Adrenal gland (tissue), 5 donors: ENCODE results near the gene NOP14.

Experiments used
- CTCF ChIP-seq, 6 experiments: fragments of 450-650 bp in 4 of 6; fragments of 200-600 bp in 2 of 6; sonication (generic) in 1 of 6; IDR thresholded peaks; 1 replicate in 5 of 6; 2 replicates in 1 of 6; pipeline versions ENCODE4 v1.5.1 to v1.8.0; 2016 to 2021; ENCODE audit warnings: antibody characterized with exemption in 6 of 6, mild to moderate bottlenecking in 2 of 6, moderate library complexity in 1 of 6
- POLR2A ChIP-seq, 2 donors: fragments of 450-650 bp; IDR thresholded peaks; one replicate each; pipeline ENCODE4 v1.6.1; 2017; ENCODE audit warnings: antibody characterized with exemption in 2 of 2, mild to moderate bottlenecking in 2 of 2, moderate library complexity in 1 of 2
- donor health status: DM: no; HTN: no; CAD: no.

- TF ChIP-seq CTCF (IDR thresholded peaks at IDR 0.05) (no peak), POLR2A (IDR thresholded peaks at IDR 0.05) (no peak)
Observed at GRCh38 chr4:2927696-2928075, 35.5 kb downstream of the NOP14 start.
